GM18499 (cell line): Measurements from ENCODE around the gene IL31.

Source experiments
- ATAC-seq: cut with Tn5 transposase; IDR thresholded peaks from one replicate; pipeline ENCODE4 v1.9.1; 2021; ENCODE audit warnings: moderate number of reproducible peaks; ENCODE audit not compliant: insufficient read depth, unreplicated experiment

Gene IL31

GRCh38 chr12:122133192-122133950 lies 40.6 kb downstream of the IL31 start:
- ATAC-seq = no peak

- no peak for ATAC-seq
Observed at GRCh38 chr12:122130150-122130549, 43.9 kb downstream of the IL31 start.

- no peak for ATAC-seq
Observed at GRCh38 chr12:122129131-122129530, 44.9 kb downstream of the IL31 start.

GRCh38 chr12:122128481-122128880 lies 45.5 kb downstream of the IL31 start:
- no peak for ATAC-seq

- no peak for ATAC-seq
Observed at GRCh38 chr12:122127839-122128238, 46.2 kb downstream of the IL31 start.

GRCh38 chr12:122126713-122127597 lies 47.1 kb downstream of the IL31 start:
- no peak for ATAC-seq

GRCh38 chr12:122126342-122126635 lies 47.7 kb downstream of the IL31 start:
- ATAC-seq = no peak

- no peak for ATAC-seq
Observed at GRCh38 chr12:122125452-122126341, 48.3 kb downstream of the IL31 start.

- no peak for ATAC-seq
Observed at GRCh38 chr12:122124370-122124769, 49.7 kb downstream of the IL31 start.

- ATAC-seq = no peak
Observed at GRCh38 chr12:122123761-122124145, 50.3 kb downstream of the IL31 start.

GRCh38 chr12:122123051-122123760 lies 50.8 kb downstream of the IL31 start:
- no peak for ATAC-seq
